Vagina (tissue), 2 donors: ENCODE data around the gene DPP10. TPM values are rescaled to one million over a fixed set of nuclear protein-coding genes. Genes with fewer than 3 reads are reported as not detected.

Source experiments
- DNase-seq, 2 donors: peaks; one replicate each; pipeline ENCODE4 v3.0.0-alpha.2; 2017; ENCODE audit errors: extremely low spot score in 2 of 2
- H3K27ac ChIP-seq: fragments of 200-600 bp; sonication (generic); one replicate; pipeline ENCODE4 v1.5.1; 2019
- H3K27me3 ChIP-seq: fragments of 200-600 bp; sonication (generic); one replicate; pipeline ENCODE4 v1.5.1; 2019
- H3K36me3 ChIP-seq, 2 donors: fragments of 200-600 bp; sonication (generic); one replicate each; pipeline ENCODE4 v1.5.1; 2017 to 2019
- H3K4me1 ChIP-seq: fragments of 200-600 bp; sonication (generic); one replicate; pipeline ENCODE4 v1.5.1; 2019
- H3K4me3 ChIP-seq, 2 donors: fragments of 200-600 bp; sonication (generic); 1 replicate in 1 of 2; 2 replicates in 1 of 2; pipeline ENCODE4 v1.5.1; 2016 to 2019
- H3K9me3 ChIP-seq: fragments of 200-600 bp; sonication (generic); one replicate; pipeline ENCODE4 v1.5.1; 2019
- POLR2A ChIP-seq, 2 donors: fragments of 450-650 bp; IDR thresholded peaks; one replicate each; pipeline ENCODE4 v1.6.1; 2017; ENCODE audit warnings: antibody characterized with exemption in 2 of 2, mild to moderate bottlenecking in 2 of 2, moderate library complexity in 2 of 2
- POLR2AphosphoS5 ChIP-seq, 2 donors: sonication (generic); formaldehyde crosslinking; IDR thresholded peaks; one replicate each; pipeline ENCODE4 v1.9.0; 2017; ENCODE audit warnings: antibody characterized with exemption in 2 of 2, mild to moderate bottlenecking in 2 of 2, low read depth in 1 of 2; ENCODE audit not compliant: insufficient read depth in 1 of 2
- intact Hi-C: fragments of 100-400 bp; cut with DNase I; formaldehyde crosslinking; loops from one replicate; pipeline ENCODE4 v1.15.1; 2023
- total RNA-seq: library from RNA; depleted of rRNA; stranded (reverse); fragments of >200 nt; gene quantifications from one replicate; pipeline ENCODE4 v1.2.3, GENCODE V29; 2016
- TF ChIP-seq, protein P1 (sequence below), 3 experiments: fragments of 450-650 bp in 2 of 3; fragments of 200-600 bp in 1 of 3; sonication (generic) in 1 of 3; IDR thresholded peaks; one replicate each; pipeline ENCODE4 v1.5.1; 2017 to 2019; ENCODE audit warnings: antibody characterized with exemption in 3 of 3, mild to moderate bottlenecking in 2 of 3, moderate library complexity in 2 of 3

Gene DPP10
- total RNA-seq, 1 donor from 2014 or later, result not detected

DNA sequence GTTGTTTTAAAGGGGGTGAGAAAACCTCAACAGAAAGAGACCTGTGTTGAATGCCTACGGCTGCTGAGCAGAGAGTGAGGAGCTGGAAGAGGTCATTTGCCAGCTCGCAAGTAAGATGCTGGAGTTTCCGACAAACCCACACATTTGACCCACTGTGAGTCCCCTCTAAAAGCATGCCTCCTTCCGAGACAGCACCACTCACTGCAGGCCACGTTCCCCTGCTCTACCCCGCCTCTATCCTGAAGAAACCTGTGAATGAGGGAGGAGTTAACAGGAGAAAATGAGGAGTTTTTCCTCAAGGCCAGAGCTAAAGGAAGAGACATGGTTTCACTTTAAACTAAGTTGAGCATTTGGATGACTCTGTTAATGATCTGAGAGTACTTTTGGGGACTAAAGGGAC, 188.7 kb downstream of the DPP10 start:
- no peak for DNase-seq
- no peak overlapping the region for H3K4me3 ChIP-seq
- intact Hi-C loops, result no loop called here
- no peaks in the 10 kb centered on the region for H3K4me1 ChIP-seq
- H3K27me3 ChIP-seq, result no peaks in the 10 kb centered on the region
- H3K36me3 ChIP-seq, result no peaks in the 10 kb centered on the region
- H3K27ac ChIP-seq, result no peak overlapping the region
- H3K9me3 ChIP-seq, result no peaks in the 10 kb centered on the region
- TF ChIP-seq POLR2A (IDR thresholded peaks at IDR 0.05), result no peak
- TF ChIP-seq, protein P1, sequence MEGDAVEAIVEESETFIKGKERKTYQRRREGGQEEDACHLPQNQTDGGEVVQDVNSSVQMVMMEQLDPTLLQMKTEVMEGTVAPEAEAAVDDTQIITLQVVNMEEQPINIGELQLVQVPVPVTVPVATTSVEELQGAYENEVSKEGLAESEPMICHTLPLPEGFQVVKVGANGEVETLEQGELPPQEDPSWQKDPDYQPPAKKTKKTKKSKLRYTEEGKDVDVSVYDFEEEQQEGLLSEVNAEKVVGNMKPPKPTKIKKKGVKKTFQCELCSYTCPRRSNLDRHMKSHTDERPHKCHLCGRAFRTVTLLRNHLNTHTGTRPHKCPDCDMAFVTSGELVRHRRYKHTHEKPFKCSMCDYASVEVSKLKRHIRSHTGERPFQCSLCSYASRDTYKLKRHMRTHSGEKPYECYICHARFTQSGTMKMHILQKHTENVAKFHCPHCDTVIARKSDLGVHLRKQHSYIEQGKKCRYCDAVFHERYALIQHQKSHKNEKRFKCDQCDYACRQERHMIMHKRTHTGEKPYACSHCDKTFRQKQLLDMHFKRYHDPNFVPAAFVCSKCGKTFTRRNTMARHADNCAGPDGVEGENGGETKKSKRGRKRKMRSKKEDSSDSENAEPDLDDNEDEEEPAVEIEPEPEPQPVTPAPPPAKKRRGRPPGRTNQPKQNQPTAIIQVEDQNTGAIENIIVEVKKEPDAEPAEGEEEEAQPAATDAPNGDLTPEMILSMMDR (IDR thresholded peaks at IDR 0.05), result no peak

- Histone ChIP-seq H3K36me3 (no peaks in the 10 kb centered on the region), H3K27ac (no peak overlapping the region), H3K4me1 (no peaks in the 10 kb centered on the region), H3K9me3 (no peaks in the 10 kb centered on the region), H3K4me3 (no peak overlapping the region), H3K27me3 (no peaks in the 10 kb centered on the region)
- DNase-seq, result no peak
- TF ChIP-seq, protein P1 (IDR thresholded peaks at IDR 0.05), result no peak
- TF ChIP-seq POLR2A (IDR thresholded peaks at IDR 0.05), result no peak
- no peak for TF ChIP-seq POLR2AphosphoS5 (IDR thresholded peaks at IDR 0.05; ENCODE audit: insufficient read depth in 1 of 2, low read depth in 1 of 2)
- intact Hi-C loops, result no loop called here
These were observed 199.8 kb downstream of the DPP10 start for GRCh38 chr2:114642166-114642770.

DNA sequence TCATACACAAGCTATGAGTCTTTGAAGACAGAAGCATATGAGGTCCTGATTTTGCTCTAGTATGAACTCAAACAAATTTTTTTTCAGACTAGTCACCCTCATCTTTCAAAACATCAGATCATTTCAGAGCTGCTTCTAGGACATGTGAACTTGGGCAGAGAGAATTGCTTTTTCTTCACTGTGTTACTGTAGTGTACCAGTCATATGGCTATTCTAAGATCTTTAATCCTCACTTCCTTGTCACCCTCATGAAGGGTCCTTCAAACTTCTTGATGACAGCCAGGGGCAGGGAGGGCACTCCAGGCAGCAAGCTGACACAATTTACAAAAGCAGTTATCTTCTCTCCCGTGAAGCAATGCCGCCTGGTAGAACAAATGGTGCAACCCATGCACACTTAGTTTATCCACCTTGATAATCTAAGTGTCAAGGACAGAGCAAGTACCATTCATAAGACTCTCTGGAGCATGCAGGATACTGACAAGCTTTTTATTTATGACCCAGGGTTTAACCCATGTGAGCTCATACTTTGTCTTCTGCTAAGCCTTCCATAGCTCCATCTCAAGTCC, 200.6 kb downstream of the DPP10 start:
- Histone ChIP-seq H3K4me1 (no peaks in the 10 kb centered on the region), H3K27ac (no peak overlapping the region), H3K9me3 (no peaks in the 10 kb centered on the region), H3K4me3 (no peak overlapping the region), H3K27me3 (no peaks in the 10 kb centered on the region), H3K36me3 (no peaks in the 10 kb centered on the region)
- TF ChIP-seq POLR2A (IDR thresholded peaks at IDR 0.05) (no peak), POLR2AphosphoS5 (IDR thresholded peaks at IDR 0.05; ENCODE audit: insufficient read depth in 1 of 2, low read depth in 1 of 2) (no peak)
- TF ChIP-seq, protein P1 (IDR thresholded peaks at IDR 0.05), result no peak
- no peak for DNase-seq
- intact Hi-C loops, result no loop called here

DNA sequence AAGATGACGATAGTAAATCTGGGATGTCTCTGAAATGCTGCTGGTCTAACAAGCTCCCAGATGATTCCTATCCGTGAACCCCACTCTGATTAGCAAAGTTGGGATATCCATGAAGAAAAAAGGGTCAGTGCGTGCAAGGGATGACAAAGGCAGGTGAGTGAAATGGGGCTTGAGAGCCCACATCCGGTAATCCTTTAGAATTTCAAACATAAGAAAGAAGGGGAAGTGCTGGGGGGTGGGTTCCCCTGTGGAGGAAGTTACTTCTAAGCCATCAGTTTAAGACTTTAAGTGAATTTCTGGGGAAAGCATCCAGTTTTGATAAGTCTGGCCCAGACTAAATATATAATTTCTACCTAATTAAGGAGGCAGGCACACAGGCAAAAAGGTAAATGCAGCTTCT, 209.5 kb downstream of the DPP10 start:
- no peaks in the 10 kb centered on the region for H3K36me3 ChIP-seq
- no peak overlapping the region for H3K4me3 ChIP-seq
- intact Hi-C loops, result no loop called here
- H3K27ac ChIP-seq, result no peak overlapping the region
- no peaks in the 10 kb centered on the region for H3K9me3 ChIP-seq
- no peaks in the 10 kb centered on the region for H3K27me3 ChIP-seq
- H3K4me1 ChIP-seq, result no peaks in the 10 kb centered on the region
- TF ChIP-seq, protein P1 (IDR thresholded peaks at IDR 0.05), result no peak
- no peak for TF ChIP-seq POLR2AphosphoS5 (IDR thresholded peaks at IDR 0.05; ENCODE audit: insufficient read depth in 1 of 2, low read depth in 1 of 2)
- no peak for TF ChIP-seq POLR2A (IDR thresholded peaks at IDR 0.05)
- DNase-seq, result no peak

DNA sequence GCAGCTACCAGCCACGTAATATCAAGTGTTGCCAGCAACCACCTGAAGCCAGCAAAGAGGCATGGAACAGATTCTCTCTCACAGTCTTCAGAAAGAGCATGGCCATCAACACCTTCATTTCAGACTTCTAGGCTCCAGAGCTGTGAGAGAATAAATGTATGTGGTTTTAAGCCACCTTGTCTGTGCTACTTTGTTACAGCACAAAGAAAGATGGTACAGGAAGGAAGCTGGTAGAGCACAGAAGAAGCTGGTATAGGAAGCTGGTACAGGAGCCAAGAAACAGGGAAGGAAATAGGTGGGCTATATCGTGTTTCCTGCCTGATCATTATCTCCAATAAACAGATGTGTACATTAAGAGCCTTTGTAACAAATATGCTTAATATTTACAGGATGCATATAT, 217.4 kb downstream of the DPP10 start:
- Histone ChIP-seq H3K4me3 (no peak overlapping the region), H3K9me3 (no peaks in the 10 kb centered on the region), H3K4me1 (no peaks in the 10 kb centered on the region), H3K27ac (no peak overlapping the region), H3K27me3 (no peaks in the 10 kb centered on the region), H3K36me3 (no peaks in the 10 kb centered on the region)
- TF ChIP-seq, protein P1 (IDR thresholded peaks at IDR 0.05), result no peak
- TF ChIP-seq POLR2AphosphoS5 (IDR thresholded peaks at IDR 0.05; ENCODE audit: insufficient read depth in 1 of 2, low read depth in 1 of 2) (no peak), POLR2A (IDR thresholded peaks at IDR 0.05) (no peak)
- no peak for DNase-seq
- intact Hi-C loops, result no loop called here
